ENCODE measurements around the gene C10orf105.

C10orf105 gene

GRCh38 chr10:71751515-71752224 is 32.1 kb upstream of the C10orf105 start:
- DNase-seq = no peak

- no peak for DNase-seq
These were observed 31.4 kb upstream of the C10orf105 start for GRCh38 chr10:71750986-71751385.

- DNase-seq = peak; percentile 54
These were observed 30.7 kb upstream of the C10orf105 start for GRCh38 chr10:71750124-71750841.

- DNase-seq = no peak
These were observed 29.8 kb upstream of the C10orf105 start for GRCh38 chr10:71749396-71749795.

- peak; percentile 99 for DNase-seq
These were observed 29.2 kb upstream of the C10orf105 start for GRCh38 chr10:71748671-71749191.

- DNase-seq = peak; percentile 74
These were observed 28.3 kb upstream of the C10orf105 start for GRCh38 chr10:71747551-71748523.

DNA sequence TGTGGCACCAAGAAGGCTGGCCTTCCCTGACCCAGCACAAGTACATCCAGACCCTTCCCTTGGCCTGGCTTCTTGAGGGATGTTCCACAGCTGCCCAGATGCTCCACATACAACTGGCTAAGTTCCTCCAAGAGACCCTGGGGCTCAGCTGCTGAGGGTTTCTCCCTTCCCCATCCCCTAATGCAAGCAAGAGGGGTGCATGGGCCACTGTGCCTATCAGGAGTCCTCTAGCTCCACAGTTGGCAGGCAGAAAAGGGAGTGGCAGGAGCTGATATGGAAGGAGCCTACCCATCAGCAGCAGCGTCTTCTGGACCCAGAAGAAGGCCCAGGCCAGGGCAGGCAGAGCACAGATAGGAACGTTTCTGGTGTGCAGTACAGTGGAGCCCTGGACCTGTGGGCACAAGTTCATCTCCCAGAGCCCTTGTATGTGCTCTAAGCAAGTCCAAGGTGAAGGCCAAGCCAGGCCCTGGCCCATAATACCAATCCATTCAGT is 27.5 kb upstream of the C10orf105 start:
- DNase-seq = no peak

DNA sequence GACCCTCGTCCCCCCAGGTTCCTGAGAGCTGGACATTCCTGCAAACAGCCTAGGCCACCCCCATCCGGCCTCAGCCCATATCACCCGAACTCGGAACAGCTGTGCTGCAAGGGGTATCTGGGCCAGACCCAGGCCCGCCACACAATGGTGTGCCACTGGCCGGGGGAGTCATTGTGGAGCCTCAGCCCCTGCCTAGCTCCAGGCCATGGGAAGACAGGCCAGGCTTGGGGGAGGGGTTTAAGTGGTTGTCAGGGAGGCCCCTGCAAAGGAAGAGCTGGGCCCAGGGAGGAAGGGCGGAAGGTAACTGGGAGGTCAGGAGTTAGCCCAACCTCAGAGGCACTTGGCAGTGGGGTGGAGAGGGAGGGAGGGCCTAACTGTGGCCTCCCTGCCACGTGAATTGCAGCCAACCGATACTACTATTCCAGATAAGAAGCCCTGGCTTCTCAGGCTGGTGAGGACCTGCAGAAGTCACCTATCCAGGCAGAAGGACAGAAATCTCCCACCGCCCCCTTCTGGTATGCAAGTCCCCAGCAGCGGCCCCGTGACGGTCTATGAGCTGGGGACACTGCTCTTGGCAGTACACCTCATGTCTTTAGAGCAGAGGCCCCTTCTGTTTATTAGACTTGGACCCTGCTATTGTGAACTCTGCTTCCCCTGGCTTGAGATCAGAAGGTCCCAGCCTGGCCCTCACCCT is 26.9 kb upstream of the C10orf105 start:
- peak; percentile 98 for DNase-seq

- DNase-seq = no peak
These were observed 26.2 kb upstream of the C10orf105 start for GRCh38 chr10:71745664-71746250.

- no peak for DNase-seq
These were observed 25.5 kb upstream of the C10orf105 start for GRCh38 chr10:71744897-71745663.

DNA sequence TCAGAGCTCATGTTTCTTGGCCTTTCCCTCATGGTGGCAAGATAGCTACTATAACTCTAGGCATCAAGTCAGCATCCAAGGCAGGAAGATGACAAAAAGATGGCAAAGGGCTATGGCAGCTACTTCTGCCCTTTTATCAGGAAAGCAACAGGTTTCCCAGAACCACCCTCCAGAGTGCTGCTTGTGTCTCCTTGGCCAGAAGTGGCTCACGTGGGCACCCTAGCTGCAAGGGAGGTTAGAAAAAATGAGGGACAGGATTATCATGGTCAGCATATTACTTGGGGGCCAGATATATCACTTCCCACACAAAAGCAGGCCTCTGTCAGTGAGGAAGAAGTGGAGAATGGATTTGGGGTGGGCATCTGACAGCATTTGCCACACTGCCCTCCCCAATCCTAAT is 24.3 kb upstream of the C10orf105 start:
- DNase-seq = no peak

DNA sequence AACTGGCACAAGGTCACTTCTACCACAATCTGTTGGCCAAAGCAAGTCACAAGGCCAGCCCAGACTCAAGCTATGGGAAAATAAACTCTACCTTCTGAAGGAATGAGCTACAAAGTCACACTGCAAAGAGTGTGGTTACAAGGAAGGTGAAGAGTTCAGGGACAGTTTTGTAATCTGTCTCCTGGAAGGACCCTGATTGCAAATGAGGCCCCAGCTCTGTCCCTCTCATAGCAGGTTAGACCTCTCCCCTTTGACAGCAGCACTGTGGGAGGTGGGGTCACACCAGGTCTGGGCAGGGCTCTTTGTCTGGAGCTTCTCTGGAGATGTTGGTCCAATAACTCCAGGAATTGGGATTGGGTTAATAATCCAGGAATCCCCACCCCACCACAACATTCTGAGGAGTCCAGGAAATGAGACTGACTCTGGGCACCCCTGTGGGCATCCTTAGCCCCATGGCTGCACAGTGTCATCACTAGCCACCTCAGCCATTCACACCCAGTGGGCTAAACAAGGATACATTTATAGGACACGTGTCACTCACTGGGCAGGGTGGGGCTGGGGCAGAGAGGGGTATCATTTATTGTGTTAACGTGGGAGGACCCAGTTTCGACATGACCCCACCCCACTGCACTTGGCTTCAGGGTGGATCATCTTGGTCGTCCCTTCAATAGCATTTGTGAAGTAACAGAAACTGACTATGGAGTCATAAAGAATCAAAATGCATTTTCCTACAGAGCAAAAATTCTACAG is 23.7 kb upstream of the C10orf105 start:
- peak; percentile 65 for DNase-seq

DNA sequence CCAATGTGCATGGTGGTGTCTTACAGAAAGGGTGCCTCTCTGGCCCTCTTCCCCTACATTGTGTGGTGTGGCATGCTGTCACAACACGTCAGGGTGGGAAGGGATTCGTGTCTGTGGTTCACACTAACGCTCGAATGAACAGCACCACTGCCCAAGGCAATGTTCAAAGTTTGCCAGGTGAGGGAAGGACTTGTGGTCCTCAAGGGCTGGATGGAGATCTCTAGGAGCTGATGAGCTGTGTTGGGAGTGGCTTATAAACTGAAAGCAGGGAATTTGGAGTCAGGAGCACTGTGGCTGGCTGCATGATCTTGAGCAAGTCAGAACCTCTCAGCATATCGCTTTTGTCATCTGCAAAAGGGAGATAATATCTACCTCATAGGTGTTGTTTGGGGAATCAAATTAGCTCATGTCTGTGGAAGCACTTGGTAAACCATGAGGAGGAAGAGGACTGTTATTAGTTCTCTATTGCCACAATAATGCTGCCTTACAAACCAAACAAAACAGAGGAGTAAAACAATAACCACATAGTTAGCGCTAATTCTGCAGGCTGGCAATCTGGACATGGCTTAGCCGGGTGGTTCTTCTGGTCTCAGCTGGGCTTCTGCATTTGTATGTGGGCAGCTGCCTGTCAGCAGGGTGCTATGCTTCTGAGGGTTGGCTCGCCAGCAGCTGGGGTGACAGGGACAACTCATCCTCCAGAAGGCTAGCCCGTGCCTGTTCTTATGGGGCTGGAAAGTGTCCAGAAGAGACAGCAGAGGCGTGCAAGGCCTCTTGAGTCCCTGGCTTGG is 22.9 kb upstream of the C10orf105 start:
- DNase-seq = peak; percentile 46

GRCh38 chr10:71741671-71742070 is 22.1 kb upstream of the C10orf105 start:
- DNase-seq = no peak

DNA sequence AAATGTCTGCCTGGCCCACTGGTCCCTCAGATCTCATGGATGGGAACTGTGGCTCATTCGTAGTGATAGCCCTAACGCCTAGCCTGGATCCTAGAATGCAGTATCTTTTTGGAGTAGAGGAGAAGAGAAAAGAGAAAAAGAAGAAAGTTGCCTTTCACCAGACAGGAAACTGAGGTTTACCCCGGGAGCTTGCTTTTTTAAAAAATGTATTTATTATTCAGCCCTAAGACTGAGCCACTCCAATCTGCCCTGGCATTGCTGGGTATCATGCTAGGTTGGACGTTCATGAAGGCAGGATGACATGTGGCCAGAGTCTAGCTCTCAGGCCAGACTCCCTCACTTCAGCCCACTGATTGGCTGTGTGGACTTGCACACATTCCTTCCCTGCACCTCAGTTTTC is 21.5 kb upstream of the C10orf105 start:
- DNase-seq = no peak

- DNase-seq = peak; percentile 61
These were observed 20.6 kb upstream of the C10orf105 start for GRCh38 chr10:71740069-71740653.

DNA sequence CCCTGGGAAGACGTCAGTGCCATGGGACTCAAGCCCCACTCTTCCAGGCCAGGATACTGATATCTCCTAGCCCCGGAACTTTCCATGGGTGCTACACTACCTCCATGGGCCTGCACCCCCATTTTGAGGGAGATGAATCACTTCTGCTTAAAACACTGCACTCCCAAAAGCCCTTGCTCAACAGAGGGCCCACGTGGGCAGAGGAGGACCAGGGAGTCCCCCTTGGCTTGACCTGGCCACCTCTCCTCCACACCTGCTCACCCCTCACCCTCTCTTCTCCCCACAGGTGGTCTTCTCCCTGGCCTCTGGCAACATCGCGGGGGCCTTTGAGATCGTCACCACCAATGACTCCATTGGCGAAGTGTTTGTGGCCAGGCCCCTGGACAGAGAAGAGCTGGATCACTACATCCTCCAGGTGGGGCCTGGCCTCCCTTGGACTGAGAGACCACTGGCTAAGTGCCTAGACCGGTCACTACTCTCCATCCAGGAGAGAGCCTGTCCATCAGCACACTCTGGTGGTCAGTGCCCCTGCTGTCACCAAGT is 19.9 kb upstream of the C10orf105 start:
- DNase-seq = no peak

GRCh38 chr10:71737834-71738197 is 18.2 kb upstream of the C10orf105 start:
- no peak for DNase-seq
